IMR-90 (cell line): ENCODE results near the gene CNOT3.

Experiments used
- MAZ ChIP-seq: IDR thresholded peaks from 2 replicates; pipeline ENCODE4 v1.6.1; 2012; ENCODE audit warnings: low read depth, mild to moderate bottlenecking, low read length, improper control_type of control experiment, moderate library complexity, borderline replicate concordance
- POLR2A ChIP-seq: IDR thresholded peaks from 2 replicates; pipeline ENCODE4 v1.6.1; 2012; ENCODE audit warnings: mild to moderate bottlenecking, low read depth, low read length
- RAD21 ChIP-seq: IDR thresholded peaks from 2 replicates; pipeline ENCODE4 v1.6.1; 2012; ENCODE audit warnings: low read length, improper control_type of control experiment
- TF ChIP-seq, protein P1 (sequence below): conservative IDR thresholded peaks from 2 replicates; pipeline ENCODE4 v1.5.1; 2012; ENCODE audit warnings: mild to moderate bottlenecking, low read depth, low read length, improper control_type of control experiment

DNA sequence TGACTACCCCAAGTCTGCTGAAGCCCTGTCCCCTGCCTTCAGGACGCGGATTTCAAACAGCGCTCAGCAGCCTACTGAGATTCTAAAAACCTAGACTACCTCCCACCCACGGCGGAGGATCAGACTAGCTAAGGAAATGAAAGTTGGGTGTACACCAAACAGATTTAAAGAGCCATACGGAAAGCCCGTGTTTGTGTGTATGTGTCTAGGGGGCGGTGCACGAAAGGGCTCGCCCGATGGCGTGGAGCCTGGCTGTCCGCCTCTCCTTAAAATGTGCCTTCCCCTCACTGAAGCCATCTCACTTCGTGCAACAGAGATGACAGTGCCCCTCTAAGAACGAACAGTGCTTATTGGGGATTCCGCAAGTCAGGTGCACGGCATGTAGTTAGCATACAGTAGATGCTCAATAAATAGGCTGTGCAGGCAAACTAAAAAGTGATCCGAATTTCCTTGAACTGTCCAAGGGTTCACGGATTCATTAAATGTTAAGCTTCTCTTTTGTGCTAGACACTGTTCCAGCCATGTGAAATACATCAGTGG lies 21.3 kb downstream of the CNOT3 start:
- TF ChIP-seq, protein P1, sequence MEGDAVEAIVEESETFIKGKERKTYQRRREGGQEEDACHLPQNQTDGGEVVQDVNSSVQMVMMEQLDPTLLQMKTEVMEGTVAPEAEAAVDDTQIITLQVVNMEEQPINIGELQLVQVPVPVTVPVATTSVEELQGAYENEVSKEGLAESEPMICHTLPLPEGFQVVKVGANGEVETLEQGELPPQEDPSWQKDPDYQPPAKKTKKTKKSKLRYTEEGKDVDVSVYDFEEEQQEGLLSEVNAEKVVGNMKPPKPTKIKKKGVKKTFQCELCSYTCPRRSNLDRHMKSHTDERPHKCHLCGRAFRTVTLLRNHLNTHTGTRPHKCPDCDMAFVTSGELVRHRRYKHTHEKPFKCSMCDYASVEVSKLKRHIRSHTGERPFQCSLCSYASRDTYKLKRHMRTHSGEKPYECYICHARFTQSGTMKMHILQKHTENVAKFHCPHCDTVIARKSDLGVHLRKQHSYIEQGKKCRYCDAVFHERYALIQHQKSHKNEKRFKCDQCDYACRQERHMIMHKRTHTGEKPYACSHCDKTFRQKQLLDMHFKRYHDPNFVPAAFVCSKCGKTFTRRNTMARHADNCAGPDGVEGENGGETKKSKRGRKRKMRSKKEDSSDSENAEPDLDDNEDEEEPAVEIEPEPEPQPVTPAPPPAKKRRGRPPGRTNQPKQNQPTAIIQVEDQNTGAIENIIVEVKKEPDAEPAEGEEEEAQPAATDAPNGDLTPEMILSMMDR = no peak
- no peak for TF ChIP-seq RAD21
- no peak for TF ChIP-seq POLR2A
- TF ChIP-seq MAZ = no peak
